ENCODE results near the gene ZSWIM6. TPM values are rescaled to one million over a fixed set of nuclear protein-coding genes. Genes with fewer than 3 reads are reported as not detected.
"Not testable (repeated sequence)": the region's sequence is repeated elsewhere in the genome, so short reads cannot be mapped to it uniquely, and the experiment has no call there.

The ZSWIM6 gene
- total and polyA plus RNA-seq, 12 donors = 2.1 to 10.3 (median 6.7) TPM

DNA sequence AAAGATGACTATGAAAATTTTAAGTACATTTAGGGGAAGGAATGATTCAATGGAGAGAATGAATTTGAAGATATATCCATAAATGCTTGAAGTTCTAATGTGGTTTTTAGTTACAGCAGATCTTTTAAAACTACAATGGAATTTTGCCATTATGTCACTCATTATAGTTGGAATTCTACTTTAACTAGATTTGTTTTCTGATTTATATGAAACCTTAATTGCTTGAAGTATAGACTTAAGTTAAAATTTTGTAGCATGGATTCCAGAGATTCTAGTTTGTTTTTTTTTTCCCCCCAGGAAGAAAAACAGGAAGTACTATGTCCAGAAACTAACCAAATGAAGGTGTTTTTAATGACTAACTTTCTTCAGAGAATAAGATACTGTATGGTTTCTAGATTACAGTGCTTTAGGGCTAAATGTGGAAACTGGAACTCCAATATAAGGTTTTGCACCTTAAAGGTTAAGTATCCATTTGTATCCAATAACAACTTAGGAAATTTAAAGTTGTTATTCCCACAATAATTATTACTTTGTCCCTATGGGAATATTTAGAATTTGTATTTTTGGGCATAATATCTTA lies 70.3 kb downstream of the ZSWIM6 start:
- intact Hi-C loops (cut with DNase I) = loop anchor here in 6 of 10 donors (10.0 kb wide), 6 partner anchors 58 to 252 kb away; partner anchors contain the start of genes SMIM15 (in 1 of the 6) and ZSWIM6 (in 1 of the 6)
- Histone ChIP-seq H3K4me1 (peaks cover 0 to 44% (median 24%) of the 10 kb centered on the region in 9 donors), H3K4me3 (no peak overlapping the region), H3K9me3 (no peaks in the 10 kb centered on the region), H3K36me3 (no peaks in the 10 kb centered on the region), H3K27me3 (no peaks in the 10 kb centered on the region), H3K27ac (no peak overlapping the region)
- no peak for DNase-seq
- TF ChIP-seq, protein P1, sequence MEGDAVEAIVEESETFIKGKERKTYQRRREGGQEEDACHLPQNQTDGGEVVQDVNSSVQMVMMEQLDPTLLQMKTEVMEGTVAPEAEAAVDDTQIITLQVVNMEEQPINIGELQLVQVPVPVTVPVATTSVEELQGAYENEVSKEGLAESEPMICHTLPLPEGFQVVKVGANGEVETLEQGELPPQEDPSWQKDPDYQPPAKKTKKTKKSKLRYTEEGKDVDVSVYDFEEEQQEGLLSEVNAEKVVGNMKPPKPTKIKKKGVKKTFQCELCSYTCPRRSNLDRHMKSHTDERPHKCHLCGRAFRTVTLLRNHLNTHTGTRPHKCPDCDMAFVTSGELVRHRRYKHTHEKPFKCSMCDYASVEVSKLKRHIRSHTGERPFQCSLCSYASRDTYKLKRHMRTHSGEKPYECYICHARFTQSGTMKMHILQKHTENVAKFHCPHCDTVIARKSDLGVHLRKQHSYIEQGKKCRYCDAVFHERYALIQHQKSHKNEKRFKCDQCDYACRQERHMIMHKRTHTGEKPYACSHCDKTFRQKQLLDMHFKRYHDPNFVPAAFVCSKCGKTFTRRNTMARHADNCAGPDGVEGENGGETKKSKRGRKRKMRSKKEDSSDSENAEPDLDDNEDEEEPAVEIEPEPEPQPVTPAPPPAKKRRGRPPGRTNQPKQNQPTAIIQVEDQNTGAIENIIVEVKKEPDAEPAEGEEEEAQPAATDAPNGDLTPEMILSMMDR (IDR thresholded peaks at IDR 0.05) = no peak
- no peak for ATAC-seq

DNA sequence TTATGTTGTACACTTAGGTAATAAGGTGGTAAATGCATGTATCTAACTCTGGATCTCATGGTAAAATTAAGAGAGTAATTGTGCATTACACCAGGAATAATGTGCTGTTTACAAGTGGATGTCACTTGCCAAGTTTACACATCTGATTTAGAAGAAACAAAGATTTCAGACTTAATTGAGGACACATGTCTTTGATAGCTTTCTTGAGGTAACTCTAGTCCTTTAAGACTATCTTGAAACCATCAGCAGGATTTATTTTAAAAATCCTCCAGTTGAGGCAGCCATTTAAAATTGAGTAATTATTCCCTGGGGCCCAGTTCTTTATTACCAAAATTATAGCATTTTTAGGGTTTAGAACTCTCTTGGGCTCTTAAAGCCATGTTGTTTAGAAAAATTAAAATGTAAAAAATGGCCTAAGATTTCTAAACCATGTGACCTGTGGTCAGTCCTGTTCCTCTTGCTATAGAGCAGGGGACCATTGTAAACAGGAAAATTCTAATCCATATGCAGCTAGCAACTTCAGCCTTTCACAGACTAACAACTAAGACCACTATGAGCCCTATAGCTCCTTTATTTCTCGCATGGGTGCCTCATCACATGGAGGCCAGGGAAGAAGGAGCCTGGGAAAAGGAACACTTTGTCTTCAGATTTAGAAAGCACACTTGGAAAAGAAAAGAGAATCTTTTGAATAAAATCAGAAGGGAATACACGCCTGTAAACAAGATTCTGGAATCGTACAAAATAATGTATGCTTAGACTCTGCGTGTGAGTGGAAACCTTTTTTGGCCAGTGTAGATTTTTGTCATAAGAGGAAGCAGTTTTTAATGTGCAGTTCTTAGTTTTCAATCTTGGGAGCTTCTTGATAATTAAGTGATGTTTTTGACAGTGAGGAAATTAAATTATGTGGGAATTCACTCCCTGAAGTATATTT lies 71.2 kb downstream of the ZSWIM6 start:
- H3K4me1 ChIP-seq = peaks cover 0 to 50% (median 33%) of the 10 kb centered on the region in 9 donors
- H3K4me3 ChIP-seq = no peak overlapping the region
- H3K27me3 ChIP-seq = no peaks in the 10 kb centered on the region

DNA sequence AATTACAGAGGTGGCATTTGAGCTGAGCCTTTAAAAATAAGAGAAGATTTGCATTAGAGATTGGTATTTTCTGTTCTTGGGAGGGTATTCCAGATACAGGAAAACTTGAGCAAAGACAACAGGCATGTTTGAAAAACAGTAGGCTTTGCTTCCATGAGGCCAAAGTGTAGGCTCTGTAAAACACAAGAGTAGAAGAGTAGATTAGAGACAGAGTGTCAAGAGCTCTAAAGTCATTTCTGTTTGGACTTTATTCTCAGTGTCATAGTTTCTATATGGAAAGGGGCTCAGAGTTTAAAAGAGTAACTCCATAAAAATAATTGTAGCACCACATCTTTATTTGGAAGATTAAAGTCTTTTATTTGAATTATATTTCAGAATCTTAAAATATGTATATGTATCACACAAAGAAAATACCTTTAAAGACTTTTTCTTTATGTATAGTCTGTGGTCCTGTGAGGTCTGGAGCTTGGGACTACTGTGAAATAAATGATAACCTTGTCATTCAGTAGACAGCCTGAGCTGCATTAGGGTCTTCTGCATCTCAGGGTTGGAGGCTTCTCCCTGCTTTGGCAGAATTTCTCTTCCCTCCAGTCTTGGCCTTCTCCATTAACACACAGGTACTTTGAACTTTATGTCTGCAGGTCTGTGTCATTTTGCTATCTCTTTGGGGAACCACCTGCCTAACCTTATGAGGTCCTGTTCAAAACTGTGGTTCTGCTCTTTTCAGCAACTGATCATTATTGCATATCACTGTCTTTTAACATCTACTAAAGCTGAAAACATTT lies 73.6 kb downstream of the ZSWIM6 start:
- Histone ChIP-seq H3K27ac (no peak overlapping the region), H3K36me3 (no peaks in the 10 kb centered on the region), H3K27me3 (no peaks in the 10 kb centered on the region), H3K4me3 (no peak overlapping the region), H3K9me3 (no peaks in the 10 kb centered on the region), H3K4me1 (peaks cover 0 to 56% (median 43%) of the 10 kb centered on the region in 9 donors)
- TF ChIP-seq, protein P1 (IDR thresholded peaks at IDR 0.05) = no peak
- no peak for ATAC-seq
- intact Hi-C loops (cut with DNase I) = loop anchor here in 7 of 10 donors (5.0 to 10.0 kb wide), 8 partner anchors 61 to 249 kb away; partner anchors contain the start of genes ZSWIM6 (in 4 of the 7) and SMIM15 (in 1 of the 7)
- no peak for DNase-seq

More for the DNA sequence above, 71.2 kb downstream of the ZSWIM6 start:
- ATAC-seq (no peak), DNase-seq (no peak)
- TF ChIP-seq, protein P1 (IDR thresholded peaks at IDR 0.05) = no peak
- intact Hi-C loops (cut with DNase I) = loop anchor here in 6 of 10 donors (10.0 kb wide), 6 partner anchors 58 to 252 kb away; partner anchors contain the start of genes SMIM15 (in 1 of the 6) and ZSWIM6 (in 1 of the 6)
- Histone ChIP-seq H3K36me3 (no peaks in the 10 kb centered on the region), H3K9me3 (no peaks in the 10 kb centered on the region), H3K27ac (no peak overlapping the region)
- WGBS, 2 donors = 76 to 78% methylated on average over 4 of the region's 4 CpGs

- H3K36me3 ChIP-seq, H3K4me3 ChIP-seq, ATAC-seq, H3K27ac ChIP-seq, DNase-seq, H3K9me3 ChIP-seq, H3K27me3 ChIP-seq: not testable (repeated sequence)
- peaks cover 0 to 48% (median 36%) of the 10 kb centered on the region in 9 donors for H3K4me1 ChIP-seq
- 91 to 93% methylated on average over 4 of the region's 4 CpGs for WGBS, 2 donors
- intact Hi-C loops (cut with DNase I) = loop anchor here in 7 of 10 donors (5.0 to 10.0 kb wide), 8 partner anchors 62 to 248 kb away; partner anchors contain the start of genes ZSWIM6 (in 4 of the 7) and SMIM15 (in 1 of the 7)
These were observed 74.4 kb downstream of the ZSWIM6 start for GRCh38 chr5:61406497-61406896.

Data from heart right ventricle (tissue), 16 donors.